GM18526 (cell line): ENCODE data around the gene FOXO1.

Source experiments
- POLR2A ChIP-seq: IDR thresholded peaks from 3 replicates; pipeline ENCODE4 v1.6.1; 2011; ENCODE audit not compliant: insufficient read length; ENCODE audit errors: extremely low read depth

FOXO1 gene

GRCh38 chr13:40509876-40510275 is 156.6 kb downstream of the FOXO1 start:
- no peak for TF ChIP-seq POLR2A

GRCh38 chr13:40508767-40509342 is 157.6 kb downstream of the FOXO1 start:
- TF ChIP-seq POLR2A: no peak

- no peak for TF ChIP-seq POLR2A
These were observed 158.3 kb downstream of the FOXO1 start for GRCh38 chr13:40508127-40508526.

GRCh38 chr13:40506592-40507446 is 159.6 kb downstream of the FOXO1 start:
- no peak for TF ChIP-seq POLR2A
